B cell (primary cell): ENCODE data around the gene IMPA2. TPM values are rescaled to one million over a fixed set of nuclear protein-coding genes. Genes with fewer than 3 reads are reported as not detected.

Experiments used
- ATAC-seq: fragments of 200-7000 bp; cut with Tn5 transposase; one replicate; pipeline ENCODE4 v1.10.0; 2021; ENCODE audit warnings: low read depth, mild to moderate bottlenecking, moderate number of reproducible peaks, moderate library complexity
- CTCF ChIA-PET: fragments of 350-600 bp; sonication (Branson Sonifier 250); formaldehyde crosslinking; loops from one replicate; lab custom pipeline; 2021; ENCODE audit warnings: antibody characterized with exemption, inconsistent platforms; lab: Charles Lee
- POLR2A ChIA-PET: fragments of 350-600 bp; sonication (Branson Sonifier 250); formaldehyde crosslinking; loops from one replicate; lab custom pipeline; 2021; ENCODE audit warnings: antibody characterized with exemption; lab: Charles Lee
- DNase-seq: peaks from one replicate; pipeline ENCODE4 v3.0.0; 2013
- H2AFZ ChIP-seq: 2 replicates; pipeline ENCODE4 v1.6.1; 2012; ENCODE audit warnings: mild to moderate bottlenecking, low read depth, low read length; ENCODE audit not compliant: insufficient read depth, poor library complexity, severe bottlenecking
- H3K27ac ChIP-seq, 2 donors: 1 replicate in 1 of 2; 2 replicates in 1 of 2; pipeline ENCODE4 v1.5.1; 2012 to 2013; ENCODE audit warnings: low read length in 2 of 2, mild to moderate bottlenecking in 2 of 2, moderate library complexity in 1 of 2
- H3K27me3 ChIP-seq, 4 experiments: fragments of 200-600 bp in 1 of 4; sonication (generic) in 1 of 4; replicated peaks in 1 of 4; 1 replicate in 2 of 4; 2 replicates in 2 of 4; pipeline versions ENCODE4 v1.6.1 to v1.7.0; 2013 to 2016; ENCODE audit warnings: low read length in 3 of 4, mild to moderate bottlenecking in 2 of 4, mixed read lengths in 1 of 4, moderate library complexity in 1 of 4; ENCODE audit not compliant: insufficient read depth in 4 of 4, control insufficient read depth in 3 of 4; ENCODE audit errors: control extremely low read depth in 1 of 4
- H3K36me3 ChIP-seq, 2 experiments: replicated peaks in 1 of 2; 1 replicate in 1 of 2; 2 replicates in 1 of 2; pipeline versions ENCODE4 v1.6.1 to v1.7.1; 2013; ENCODE audit warnings: low read length in 1 of 2; ENCODE audit not compliant: insufficient read depth in 2 of 2, control insufficient read depth in 1 of 2; ENCODE audit errors: control extremely low read depth in 1 of 2, extremely low read depth in 1 of 2
- H3K4me1 ChIP-seq, 2 donors: fragments of 200-600 bp in 1 of 2; sonication (generic) in 1 of 2; 1 replicate in 1 of 2; 2 replicates in 1 of 2; pipeline versions ENCODE4 v1.5.1 to v1.6.1; 2013 to 2017; ENCODE audit warnings: low read length in 2 of 2; ENCODE audit not compliant: control insufficient read depth in 2 of 2, insufficient read depth in 2 of 2
- H3K4me2 ChIP-seq: replicated peaks from 2 replicates; pipeline ENCODE3; 2012; ENCODE audit warnings: mild to moderate bottlenecking, low read depth, low read length; ENCODE audit not compliant: poor library complexity, severe bottlenecking
- H3K4me3 ChIP-seq, 5 experiments: fragments of 200-600 bp in 1 of 5; sonication (generic) in 1 of 5; 1 replicate in 3 of 5; 2 replicates in 2 of 5; pipeline versions ENCODE4 v1.5.1 to v1.7.0; 2011 to 2016; ENCODE audit warnings: low read length in 4 of 5, mild to moderate bottlenecking in 4 of 5, low read depth in 2 of 5, control low read depth in 1 of 5, moderate library complexity in 1 of 5; ENCODE audit not compliant: insufficient read depth in 1 of 5; ENCODE audit errors: control extremely low read depth in 1 of 5, extremely low read depth in 1 of 5
- H3K79me2 ChIP-seq: fragments of 200-600 bp; sonication (generic); one replicate; pipeline ENCODE4 v1.6.0; 2016; ENCODE audit warnings: low read length; ENCODE audit not compliant: control insufficient read depth, insufficient read depth
- H3K9ac ChIP-seq: fragments of 200-600 bp; sonication (generic); 2 replicates; pipeline ENCODE4 v1.6.1; 2017; ENCODE audit warnings: mild to moderate bottlenecking, low read length, moderate library complexity
- H3K9me3 ChIP-seq, 3 donors: one replicate each; pipeline versions ENCODE4 v1.6.1 to v1.7.1; 2013; ENCODE audit warnings: low read length in 2 of 3; ENCODE audit not compliant: control insufficient read depth in 2 of 3, insufficient read depth in 1 of 3; ENCODE audit errors: control extremely low read depth in 1 of 3
- H4K20me1 ChIP-seq: 2 replicates; pipeline ENCODE4 v1.6.0; 2012; ENCODE audit warnings: mild to moderate bottlenecking, low read length; ENCODE audit not compliant: insufficient read depth, control insufficient read depth, poor library complexity, severe bottlenecking
- H3K27ac Mint-ChIP-seq: one replicate; pipeline ENCODE4 v1.8.0; 2021; ENCODE audit warnings: mixed read lengths
- H3K27me3 Mint-ChIP-seq: one replicate; pipeline ENCODE4 v1.8.0; 2021; ENCODE audit warnings: mixed read lengths
- H3K4me1 Mint-ChIP-seq: one replicate; pipeline ENCODE4 v1.8.0; 2021; ENCODE audit warnings: mixed read lengths
- H3K4me3 Mint-ChIP-seq: one replicate; pipeline ENCODE4 v1.8.0; 2021; ENCODE audit warnings: mixed read lengths
- H3K9me3 Mint-ChIP-seq: one replicate; pipeline ENCODE4 v1.8.0; 2022; ENCODE audit warnings: mixed read lengths; ENCODE audit not compliant: insufficient read depth
- EZH2 ChIP-seq: IDR thresholded peaks from 2 replicates; pipeline ENCODE4 v1.6.1; 2012; ENCODE audit warnings: borderline replicate concordance, low read depth, mild to moderate bottlenecking, moderate library complexity, low read length; ENCODE audit not compliant: insufficient read depth, poor library complexity, severe bottlenecking
- WGBS: methylation state at CpG from one replicate; pipeline ENCODE4 v1.1.5; 2013; ENCODE audit warnings: missing lambda C conversion rate; ENCODE audit not compliant: insufficient coverage; 5-methylcytosine and 5-hydroxymethylcytosine counted together
- intact Hi-C: fragments of 100-400 bp; cut with micrococcal nuclease; formaldehyde crosslinking; loops from one replicate; pipeline ENCODE4 v1.10.0; 2022
- polyA plus RNA-seq: library from polyadenylated mRNA; depleted of rRNA; stranded (reverse); fragments of >200 nt; gene quantifications from 2 replicates; pipeline ENCODE4 v1.2.3, GENCODE V29; 2012
- total RNA-seq, 2 donors: library from RNA; stranded (reverse); fragments of 120-200 nt in 1 of 2; gene quantifications; 1 replicate in 1 of 2; 2 replicates in 1 of 2; pipeline versions ENCODE4 v1.2.3 to v1.2.4, GENCODE V29; 2013 to 2022
- TF ChIP-seq, protein P1 (sequence below): fragments of 200-600 bp; IDR thresholded peaks from one replicate; pipeline ENCODE4 v1.8.0; 2022; ENCODE audit warnings: antibody characterized with exemption, mild to moderate bottlenecking

The IMPA2 gene
- total and polyA plus RNA-seq, 2 donors (not counting 1 experiment from before 2014, with no cell fraction given) = 8.0 to 11.7 TPM

DNA sequence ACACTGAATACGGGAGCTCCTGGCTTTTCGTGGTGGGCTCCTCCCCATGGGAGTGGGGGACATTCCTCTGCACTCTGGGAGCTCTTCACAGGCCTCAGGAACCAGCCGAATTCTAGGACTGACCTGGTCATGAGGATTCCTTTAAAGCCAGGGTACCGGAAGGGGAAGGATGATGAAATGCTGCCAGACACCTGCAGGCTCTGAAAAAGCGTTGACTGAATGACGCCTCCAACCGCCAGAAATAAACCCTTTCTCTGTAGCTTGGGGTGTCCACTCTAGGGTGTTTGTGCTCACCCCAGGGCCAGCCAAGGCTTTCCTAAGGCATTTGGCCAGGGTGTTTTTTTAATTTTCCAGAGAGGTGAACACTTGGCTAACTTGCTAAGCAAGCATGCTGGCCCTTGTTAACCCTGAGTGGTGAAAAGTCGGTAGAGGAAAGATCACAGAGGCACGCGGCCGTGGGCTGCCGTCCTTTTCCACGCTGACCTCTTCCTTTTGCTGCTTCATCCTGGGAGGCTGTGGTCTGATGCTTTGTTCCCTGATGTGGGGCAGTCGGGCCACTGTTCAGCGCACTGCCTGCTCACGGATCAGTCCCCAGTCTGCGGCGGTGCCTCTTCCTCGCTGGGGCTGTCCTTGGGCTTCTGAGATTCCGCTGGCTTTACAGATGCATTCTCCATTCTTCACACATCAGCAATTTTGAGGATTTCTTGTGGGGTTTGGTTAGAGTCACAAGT lies 32.0 kb downstream of the IMPA2 start:
- Mint-ChIP-seq H3K27ac (no peak overlapping the region), H3K27me3 (no peaks in the 10 kb centered on the region), H3K4me3 (no peak overlapping the region), H3K9me3 (no peaks in the 10 kb centered on the region), H3K4me1 (no peaks in the 10 kb centered on the region)
- no peak for TF ChIP-seq EZH2
- TF ChIP-seq, protein P1, sequence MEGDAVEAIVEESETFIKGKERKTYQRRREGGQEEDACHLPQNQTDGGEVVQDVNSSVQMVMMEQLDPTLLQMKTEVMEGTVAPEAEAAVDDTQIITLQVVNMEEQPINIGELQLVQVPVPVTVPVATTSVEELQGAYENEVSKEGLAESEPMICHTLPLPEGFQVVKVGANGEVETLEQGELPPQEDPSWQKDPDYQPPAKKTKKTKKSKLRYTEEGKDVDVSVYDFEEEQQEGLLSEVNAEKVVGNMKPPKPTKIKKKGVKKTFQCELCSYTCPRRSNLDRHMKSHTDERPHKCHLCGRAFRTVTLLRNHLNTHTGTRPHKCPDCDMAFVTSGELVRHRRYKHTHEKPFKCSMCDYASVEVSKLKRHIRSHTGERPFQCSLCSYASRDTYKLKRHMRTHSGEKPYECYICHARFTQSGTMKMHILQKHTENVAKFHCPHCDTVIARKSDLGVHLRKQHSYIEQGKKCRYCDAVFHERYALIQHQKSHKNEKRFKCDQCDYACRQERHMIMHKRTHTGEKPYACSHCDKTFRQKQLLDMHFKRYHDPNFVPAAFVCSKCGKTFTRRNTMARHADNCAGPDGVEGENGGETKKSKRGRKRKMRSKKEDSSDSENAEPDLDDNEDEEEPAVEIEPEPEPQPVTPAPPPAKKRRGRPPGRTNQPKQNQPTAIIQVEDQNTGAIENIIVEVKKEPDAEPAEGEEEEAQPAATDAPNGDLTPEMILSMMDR = no peak
- Histone ChIP-seq H3K9me3 (no peaks in the 10 kb centered on the region), H3K79me2 (no peaks in the 10 kb centered on the region), H3K27me3 (no peaks in the 10 kb centered on the region), H3K36me3 (peaks cover 0 to 3% of the 10 kb centered on the region in 2 experiments), H3K4me1 (no peaks in the 10 kb centered on the region), H3K4me2 (no peak overlapping the region), H3K4me3 (no peak overlapping the region), H2AFZ (no peak overlapping the region), H4K20me1 (no peaks in the 10 kb centered on the region), H3K27ac (no peak overlapping the region), H3K9ac (no peak overlapping the region)
- intact Hi-C loops = no loop called here
- POLR2A ChIA-PET = no interaction called here
- ATAC-seq (no peak), DNase-seq (no peak)
- CTCF ChIA-PET = interaction anchor here (1.3 to 2.2 kb wide), 3 partner anchors 18 to 76 kb away, joined by 3 to 10 read pairs (median 9); no protein-coding TSS in a partner anchor
- WGBS = 99% methylated on average over 15 of the region's 20 CpGs

GRCh38 chr18:12014086-12014485 lies 32.8 kb downstream of the IMPA2 start:
- DNase-seq (no peak), ATAC-seq (no peak)
- Histone ChIP-seq H4K20me1 (no peaks in the 10 kb centered on the region), H2AFZ (no peak overlapping the region), H3K79me2 (no peaks in the 10 kb centered on the region), H3K9ac (no peak overlapping the region), H3K27me3 (no peaks in the 10 kb centered on the region), H3K4me1 (no peaks in the 10 kb centered on the region), H3K9me3 (no peaks in the 10 kb centered on the region), H3K27ac (no peak overlapping the region), H3K4me3 (no peak overlapping the region), H3K4me2 (no peak overlapping the region), H3K36me3 (peaks cover 0 to 3% of the 10 kb centered on the region in 2 experiments)
- 97% methylated on average over 15 of the region's 17 CpGs for WGBS
- intact Hi-C loops = no loop called here
- no peak overlapping the region for H3K4me3 Mint-ChIP-seq
- H3K4me1 Mint-ChIP-seq = no peaks in the 10 kb centered on the region
- CTCF ChIA-PET = interaction anchor here (1.3 to 2.2 kb wide), 3 partner anchors 19 to 77 kb away, joined by 3 to 10 read pairs (median 9); no protein-coding TSS in a partner anchor
- POLR2A ChIA-PET = no interaction called here
- no peaks in the 10 kb centered on the region for H3K9me3 Mint-ChIP-seq
- H3K27ac Mint-ChIP-seq = no peak overlapping the region
- no peak for TF ChIP-seq EZH2
- TF ChIP-seq, protein P1 = no peak
- no peaks in the 10 kb centered on the region for H3K27me3 Mint-ChIP-seq
